ENCODE results near the gene ARPC5L.

ARPC5L gene

GRCh38 chr9:124858330-124859046, 3.4 kb upstream of the ARPC5L start:
- FAIRE-seq (no peak), DNase-seq (ENCODE audit: insufficient read length, low spot score) (no peak)
- TF ChIP-seq, protein P1, sequence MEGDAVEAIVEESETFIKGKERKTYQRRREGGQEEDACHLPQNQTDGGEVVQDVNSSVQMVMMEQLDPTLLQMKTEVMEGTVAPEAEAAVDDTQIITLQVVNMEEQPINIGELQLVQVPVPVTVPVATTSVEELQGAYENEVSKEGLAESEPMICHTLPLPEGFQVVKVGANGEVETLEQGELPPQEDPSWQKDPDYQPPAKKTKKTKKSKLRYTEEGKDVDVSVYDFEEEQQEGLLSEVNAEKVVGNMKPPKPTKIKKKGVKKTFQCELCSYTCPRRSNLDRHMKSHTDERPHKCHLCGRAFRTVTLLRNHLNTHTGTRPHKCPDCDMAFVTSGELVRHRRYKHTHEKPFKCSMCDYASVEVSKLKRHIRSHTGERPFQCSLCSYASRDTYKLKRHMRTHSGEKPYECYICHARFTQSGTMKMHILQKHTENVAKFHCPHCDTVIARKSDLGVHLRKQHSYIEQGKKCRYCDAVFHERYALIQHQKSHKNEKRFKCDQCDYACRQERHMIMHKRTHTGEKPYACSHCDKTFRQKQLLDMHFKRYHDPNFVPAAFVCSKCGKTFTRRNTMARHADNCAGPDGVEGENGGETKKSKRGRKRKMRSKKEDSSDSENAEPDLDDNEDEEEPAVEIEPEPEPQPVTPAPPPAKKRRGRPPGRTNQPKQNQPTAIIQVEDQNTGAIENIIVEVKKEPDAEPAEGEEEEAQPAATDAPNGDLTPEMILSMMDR (IDR thresholded peaks at IDR 0.05; ENCODE audit: insufficient read depth, missing control alignments) = no peak

GRCh38 chr9:124859803-124860581, 1.9 kb upstream of the ARPC5L start:
- FAIRE-seq = no peak

DNA sequence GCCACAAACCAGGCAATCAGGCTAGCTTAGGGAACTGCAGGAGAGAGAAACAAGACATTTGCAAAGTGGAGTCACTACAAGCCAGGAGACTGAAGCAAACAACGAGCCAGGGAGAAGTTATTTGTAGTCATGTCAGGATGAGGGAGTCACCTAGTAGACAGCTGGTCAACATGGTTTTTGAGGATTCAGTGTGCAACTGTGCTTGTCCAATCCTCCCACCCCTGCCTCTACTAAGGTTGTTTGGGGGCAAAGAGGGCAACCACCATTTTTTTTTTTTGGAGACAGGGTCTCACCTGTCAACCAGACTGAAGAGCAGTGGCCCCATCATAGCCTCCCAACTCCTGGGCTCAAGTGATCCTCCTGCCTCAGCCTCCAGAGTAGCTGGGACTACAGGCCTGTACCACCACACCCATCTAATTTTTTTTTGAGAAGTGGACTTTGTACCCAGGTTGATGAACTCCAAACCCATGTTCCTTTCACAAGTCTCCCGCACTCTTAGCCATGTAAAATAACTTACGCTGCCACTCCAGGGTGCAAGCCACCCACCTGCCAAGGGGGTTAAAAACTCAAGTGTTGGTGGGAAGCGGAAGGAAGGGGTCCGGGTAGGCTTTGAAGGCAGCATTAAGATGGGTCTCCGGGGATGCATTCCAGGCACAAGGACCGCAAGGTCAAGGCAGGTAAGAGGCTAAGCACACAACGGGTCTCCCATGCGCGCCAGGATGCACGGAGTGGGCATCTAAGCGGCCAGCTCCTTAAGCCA, 1.2 kb upstream of the ARPC5L start:
- DNase-seq (ENCODE audit: insufficient read length, low spot score) (no peak), FAIRE-seq (no peak)
- TF ChIP-seq, protein P1 (IDR thresholded peaks at IDR 0.05; ENCODE audit: insufficient read depth, missing control alignments) = no peak

More at GRCh38 chr9:124859803-124860581, 1.9 kb upstream of the ARPC5L start:
- no peak for DNase-seq (ENCODE audit: insufficient read length, low spot score)
- TF ChIP-seq, protein P1 (IDR thresholded peaks at IDR 0.05; ENCODE audit: insufficient read depth, missing control alignments) = no peak

DNA sequence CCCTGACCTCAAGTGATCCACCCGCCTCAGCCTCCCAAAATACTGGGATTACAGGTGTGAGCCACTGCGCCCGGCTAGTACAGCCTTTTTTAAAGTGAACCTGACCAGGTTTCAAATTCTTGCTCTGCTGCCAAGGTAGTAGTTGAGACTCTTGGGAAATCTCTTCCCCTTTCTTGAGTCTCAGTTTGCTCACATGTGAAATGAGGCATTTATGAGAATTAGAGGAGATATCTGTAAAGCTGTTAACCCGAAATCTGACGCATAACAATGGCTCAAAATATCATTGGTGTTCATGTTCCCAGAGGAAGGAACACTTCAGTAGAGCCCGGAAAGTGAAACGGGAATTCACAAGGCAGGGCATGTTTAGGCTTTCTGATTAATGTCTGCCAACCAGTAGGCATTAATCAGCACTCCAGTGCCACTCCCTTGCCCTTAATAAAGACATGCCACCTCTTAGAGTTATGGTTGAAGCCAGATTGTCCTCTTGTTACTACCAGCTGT, 1.5 kb downstream of the ARPC5L start:
- no peak for DNase-seq (ENCODE audit: insufficient read length, low spot score)
- no peak for FAIRE-seq
- TF ChIP-seq, protein P1 (IDR thresholded peaks at IDR 0.05; ENCODE audit: insufficient read depth, missing control alignments) = no peak

DNA sequence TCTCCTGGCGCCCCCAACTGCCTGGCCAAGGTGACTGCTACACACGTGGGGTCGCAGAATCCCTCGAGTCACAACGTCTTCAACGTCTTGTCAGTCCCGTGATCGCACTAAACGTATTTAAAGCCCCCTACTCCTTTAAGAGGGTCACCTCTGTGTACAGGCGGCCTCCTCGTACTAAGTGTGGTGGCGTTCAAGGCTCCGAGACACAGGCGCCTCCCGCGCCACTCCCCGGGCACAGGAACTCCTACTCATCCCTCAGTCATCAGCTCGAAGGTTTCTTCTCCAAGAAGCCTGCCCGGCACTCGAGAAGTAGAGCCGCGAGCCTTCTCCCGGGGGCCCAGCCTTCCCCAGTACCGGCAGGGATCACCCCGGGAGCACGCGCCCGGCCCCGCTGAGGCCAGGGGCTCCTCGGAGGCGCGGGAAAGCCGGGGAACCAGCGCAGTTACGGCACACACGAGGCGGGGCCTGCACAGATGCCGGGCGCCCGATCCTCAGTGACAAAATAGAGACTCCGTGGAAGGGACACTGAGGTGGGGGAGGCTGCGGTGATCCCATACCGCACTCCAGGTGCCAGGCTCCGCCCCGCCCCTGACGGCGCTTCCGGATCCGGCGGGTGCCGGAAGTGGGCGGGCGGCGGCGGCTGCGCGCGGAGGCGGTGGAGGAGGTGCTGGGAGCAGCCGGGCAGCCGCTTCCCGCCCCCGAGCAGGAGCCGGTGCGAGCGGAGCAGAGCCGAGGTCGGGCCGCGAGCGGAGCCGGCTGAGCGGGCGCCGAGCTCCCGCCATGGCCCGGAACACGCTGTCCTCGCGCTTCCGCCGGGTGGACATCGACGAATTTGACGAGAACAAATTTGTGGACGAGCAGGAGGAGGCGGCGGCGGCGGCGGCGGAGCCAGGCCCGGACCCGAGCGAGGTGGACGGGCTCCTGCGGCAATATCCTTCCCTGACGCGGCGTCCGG, 6.9 kb downstream of the ARPC5L start:
- FAIRE-seq (no peak), DNase-seq (ENCODE audit: insufficient read length, low spot score) (peak; percentile 96)

More for the DNA sequence above, 6.9 kb downstream of the ARPC5L start:
- TF ChIP-seq, protein P1 (IDR thresholded peaks at IDR 0.05; ENCODE audit: insufficient read depth, missing control alignments) = peak; percentile 36

Measured in D721Med (cell line).